ENCODE data around the gene ARHGEF28. TPM values are rescaled to one million over a fixed set of nuclear protein-coding genes. Genes with fewer than 3 reads are reported as not detected.

ARHGEF28 gene
- total RNA-seq, 2 donors from 2014 or later: 7.6 to 8.0 TPM

- Histone ChIP-seq H3K9me3 (no peaks in the 10 kb centered on the region), H3K4me1 (no peaks in the 10 kb centered on the region), H3K36me3 (no peaks in the 10 kb centered on the region), H3K27ac (no peak overlapping the region), H3K9ac (ENCODE audit: low read depth in 2 of 2, low read length in 2 of 2) (no peak overlapping the region), H3K4me3 (no peak overlapping the region), H3K27me3 (no peaks in the 10 kb centered on the region)
- DNase-seq: no peak
- intact Hi-C loops (cut with DNase I): loop anchor here (2.0 kb wide), 1 partner anchor 203 kb away; no protein-coding TSS in a partner anchor
- no peak for TF ChIP-seq CTCF (IDR thresholded peaks at IDR 0.05)
These were observed 167.9 kb downstream of the ARHGEF28 start for GRCh38 chr5:73793911-73794310.

GRCh38 chr5:73796164-73797131, 170.5 kb downstream of the ARHGEF28 start:
- DNase-seq: no peak
- H3K27ac ChIP-seq: no peak overlapping the region
- H3K4me1 ChIP-seq: no peaks in the 10 kb centered on the region
- intact Hi-C loops (cut with DNase I): no loop called here
- no peak overlapping the region for H3K9ac ChIP-seq (ENCODE audit: low read depth in 2 of 2, low read length in 2 of 2)
- no peaks in the 10 kb centered on the region for H3K27me3 ChIP-seq
- H3K36me3 ChIP-seq: no peaks in the 10 kb centered on the region
- no peaks in the 10 kb centered on the region for H3K9me3 ChIP-seq
- no peak overlapping the region for H3K4me3 ChIP-seq
- no peak for TF ChIP-seq CTCF (IDR thresholded peaks at IDR 0.05)

GRCh38 chr5:73797132-73797510, 171.1 kb downstream of the ARHGEF28 start:
- Histone ChIP-seq H3K9ac (ENCODE audit: low read depth in 2 of 2, low read length in 2 of 2) (no peak overlapping the region), H3K9me3 (no peaks in the 10 kb centered on the region), H3K4me1 (no peaks in the 10 kb centered on the region), H3K36me3 (no peaks in the 10 kb centered on the region), H3K27me3 (no peaks in the 10 kb centered on the region), H3K4me3 (no peak overlapping the region), H3K27ac (no peak overlapping the region)
- intact Hi-C loops (cut with DNase I): no loop called here
- DNase-seq: no peak
- TF ChIP-seq CTCF (IDR thresholded peaks at IDR 0.05): no peak

- H3K9me3 ChIP-seq: no peaks in the 10 kb centered on the region
- no peak overlapping the region for H3K9ac ChIP-seq (ENCODE audit: low read depth in 2 of 2, low read length in 2 of 2)
- no peak overlapping the region for H3K27ac ChIP-seq
- TF ChIP-seq CTCF (IDR thresholded peaks at IDR 0.05): no peak
- H3K4me3 ChIP-seq: no peak overlapping the region
- no peaks in the 10 kb centered on the region for H3K4me1 ChIP-seq
- DNase-seq: no peak
- H3K27me3 ChIP-seq: no peaks in the 10 kb centered on the region
- no peaks in the 10 kb centered on the region for H3K36me3 ChIP-seq
- intact Hi-C loops (cut with DNase I): no loop called here
These were observed 173.5 kb downstream of the ARHGEF28 start for GRCh38 chr5:73799401-73799972.

GRCh38 chr5:73801686-73802085, 175.7 kb downstream of the ARHGEF28 start:
- DNase-seq: no peak
- Histone ChIP-seq H3K9ac (ENCODE audit: low read depth in 2 of 2, low read length in 2 of 2) (no peak overlapping the region), H3K36me3 (no peaks in the 10 kb centered on the region), H3K4me3 (no peak overlapping the region), H3K27ac (no peak overlapping the region), H3K9me3 (no peaks in the 10 kb centered on the region), H3K4me1 (no peaks in the 10 kb centered on the region), H3K27me3 (no peaks in the 10 kb centered on the region)
- intact Hi-C loops (cut with DNase I): no loop called here
- TF ChIP-seq CTCF (IDR thresholded peaks at IDR 0.05): no peak

Data from colonic mucosa (tissue), 4 donors.